ENCODE data around the gene GABRR1. TPM values are rescaled to one million over a fixed set of nuclear protein-coding genes. Genes with fewer than 3 reads are reported as not detected.
"Not testable (repeated sequence)": the region's sequence is repeated elsewhere in the genome, so short reads cannot be mapped to it uniquely, and the experiment has no call there.

Gene GABRR1
- total RNA-seq, 4 donors from 2014 or later: 0.31 TPM; not detected in 3

DNA sequence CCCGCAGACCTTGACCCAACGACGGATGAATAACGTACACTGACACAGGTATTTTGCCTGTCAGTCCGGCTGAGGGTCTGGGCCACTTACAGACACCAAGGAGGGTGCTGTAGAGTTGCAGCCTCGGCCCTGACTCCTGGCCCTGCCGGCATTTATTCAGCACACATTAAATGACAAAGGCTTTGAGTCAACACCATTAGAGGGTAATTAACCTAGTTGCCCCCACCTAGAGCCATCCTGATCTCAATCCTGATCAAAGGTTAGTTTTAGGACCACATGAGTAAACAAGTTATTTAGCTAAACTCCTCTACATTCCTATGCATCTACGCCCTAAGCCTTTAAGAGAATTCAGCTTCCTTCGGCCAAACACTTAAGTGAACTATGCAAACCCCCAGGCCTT lies 83.2 kb downstream of the GABRR1 start:
- Histone ChIP-seq H3K27me3 (no peaks in the 10 kb centered on the region), H3K9me3 (no peaks in the 10 kb centered on the region), H3K4me3 (no peak overlapping the region), H3K4me1 (no peaks in the 10 kb centered on the region), H3K36me3 (no peaks in the 10 kb centered on the region), H3K27ac (no peak overlapping the region)
- ATAC-seq: no peak
- WGBS, 2 donors (ENCODE audit: low coverage in 1 of 2): 96 to 100% methylated on average over 2 to 3 of the region's 9 CpGs
- TF ChIP-seq POLR2AphosphoS5 (IDR thresholded peaks at IDR 0.05) (no peak), POLR2A (IDR thresholded peaks at IDR 0.05) (no peak), EP300 (IDR thresholded peaks at IDR 0.05) (no peak)
- TF ChIP-seq, protein P1, sequence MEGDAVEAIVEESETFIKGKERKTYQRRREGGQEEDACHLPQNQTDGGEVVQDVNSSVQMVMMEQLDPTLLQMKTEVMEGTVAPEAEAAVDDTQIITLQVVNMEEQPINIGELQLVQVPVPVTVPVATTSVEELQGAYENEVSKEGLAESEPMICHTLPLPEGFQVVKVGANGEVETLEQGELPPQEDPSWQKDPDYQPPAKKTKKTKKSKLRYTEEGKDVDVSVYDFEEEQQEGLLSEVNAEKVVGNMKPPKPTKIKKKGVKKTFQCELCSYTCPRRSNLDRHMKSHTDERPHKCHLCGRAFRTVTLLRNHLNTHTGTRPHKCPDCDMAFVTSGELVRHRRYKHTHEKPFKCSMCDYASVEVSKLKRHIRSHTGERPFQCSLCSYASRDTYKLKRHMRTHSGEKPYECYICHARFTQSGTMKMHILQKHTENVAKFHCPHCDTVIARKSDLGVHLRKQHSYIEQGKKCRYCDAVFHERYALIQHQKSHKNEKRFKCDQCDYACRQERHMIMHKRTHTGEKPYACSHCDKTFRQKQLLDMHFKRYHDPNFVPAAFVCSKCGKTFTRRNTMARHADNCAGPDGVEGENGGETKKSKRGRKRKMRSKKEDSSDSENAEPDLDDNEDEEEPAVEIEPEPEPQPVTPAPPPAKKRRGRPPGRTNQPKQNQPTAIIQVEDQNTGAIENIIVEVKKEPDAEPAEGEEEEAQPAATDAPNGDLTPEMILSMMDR (IDR thresholded peaks at IDR 0.05): no peak

DNA sequence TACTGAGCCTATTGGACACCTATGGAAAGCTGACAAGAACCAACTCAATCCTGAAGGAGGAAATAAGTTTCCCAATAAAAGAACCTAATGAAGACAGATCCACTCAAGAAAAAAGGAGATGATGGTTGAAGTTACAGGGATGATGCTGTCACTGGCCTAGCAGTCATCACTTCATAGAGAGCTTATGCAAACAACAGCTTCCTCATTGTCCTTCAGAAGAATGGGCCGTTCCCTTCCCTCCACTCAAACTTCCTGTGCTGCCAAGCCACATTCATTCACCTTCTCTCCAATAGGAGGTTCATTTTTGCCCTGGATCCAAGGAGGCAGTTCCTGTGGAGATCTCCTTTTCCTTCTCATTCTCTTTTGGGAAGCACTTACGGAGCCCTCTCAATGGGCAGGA lies 85.1 kb downstream of the GABRR1 start:
- no peak overlapping the region for H3K4me3 ChIP-seq
- WGBS, 2 donors (ENCODE audit: low coverage in 1 of 2): 81 to 100% methylated on average over 2 of the region's 2 CpGs
- TF ChIP-seq POLR2A (IDR thresholded peaks at IDR 0.05) (no peak), EP300 (IDR thresholded peaks at IDR 0.05) (no peak), POLR2AphosphoS5 (IDR thresholded peaks at IDR 0.05) (no peak)
- TF ChIP-seq, protein P1 (IDR thresholded peaks at IDR 0.05): no peak

DNA sequence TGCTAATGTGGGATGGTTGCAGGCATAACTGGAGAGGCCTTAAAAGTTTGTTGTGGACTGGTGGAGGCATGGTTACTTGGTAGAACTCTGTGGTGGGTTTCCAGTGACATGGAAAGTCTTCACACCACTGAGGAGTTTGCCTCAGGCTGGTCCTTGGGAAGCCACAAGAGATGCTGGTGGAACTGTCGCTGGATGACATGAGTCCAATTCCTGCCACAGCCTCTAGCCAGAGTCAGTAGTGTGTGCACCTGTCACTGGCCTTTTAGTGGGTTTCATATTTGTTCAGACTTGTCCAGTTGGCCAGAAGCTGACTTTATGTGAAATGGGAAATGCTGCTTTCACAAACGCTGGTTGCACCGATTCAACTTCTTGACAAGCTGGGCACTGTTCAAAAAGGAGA lies 85.6 kb downstream of the GABRR1 start:
- Histone ChIP-seq H3K9me3 (peaks cover 0 to 7% (median 0%) of the 10 kb centered on the region in 3 donors), H3K4me1 (no peaks in the 10 kb centered on the region), H3K27me3 (no peaks in the 10 kb centered on the region), H3K36me3 (no peaks in the 10 kb centered on the region), H3K27ac (no peak overlapping the region), H3K4me3 (no peak overlapping the region)
- TF ChIP-seq EP300 (IDR thresholded peaks at IDR 0.05): no peak
- WGBS, 2 donors (ENCODE audit: low coverage in 1 of 2): 100% methylated on average over 1 to 2 of the region's 3 CpGs
- ATAC-seq: no peak

More for the DNA sequence above, 85.1 kb downstream of the GABRR1 start:
- Histone ChIP-seq H3K36me3 (no peaks in the 10 kb centered on the region), H3K4me1 (no peaks in the 10 kb centered on the region), H3K27me3 (no peaks in the 10 kb centered on the region), H3K27ac (no peak overlapping the region), H3K9me3 (peaks cover 0 to 7% (median 0%) of the 10 kb centered on the region in 3 donors)
- no peak for ATAC-seq

DNA sequence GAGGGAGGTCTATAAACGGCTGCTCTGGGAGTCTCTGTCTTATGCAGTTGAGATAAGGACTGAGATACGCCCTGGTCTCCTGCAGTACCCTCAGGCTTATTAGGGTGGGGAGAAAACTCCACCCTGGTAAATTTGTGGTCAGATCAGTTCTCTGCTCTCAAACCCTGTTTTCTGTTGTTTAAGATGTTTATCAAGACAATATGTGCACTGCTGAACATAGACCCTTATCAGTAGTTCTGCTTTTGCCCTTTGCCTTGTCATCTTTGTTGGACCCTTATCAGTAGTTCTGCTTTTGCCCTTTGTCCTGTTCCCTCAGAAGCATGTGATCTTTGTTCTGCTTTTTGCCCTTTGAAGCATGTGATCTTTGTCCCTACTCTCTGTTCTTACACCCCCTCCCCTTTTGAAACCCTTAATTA lies 88.9 kb downstream of the GABRR1 start:
- not testable (repeated sequence) for ATAC-seq, H3K4me3 ChIP-seq, H3K27me3 ChIP-seq, H3K4me1 ChIP-seq, H3K27ac ChIP-seq, H3K36me3 ChIP-seq, H3K9me3 ChIP-seq
- 83 to 85% methylated on average over 2 of the region's 2 CpGs for WGBS, 2 donors (ENCODE audit: low coverage in 1 of 2)

Other genes starting within 250 kb of the GABRR1 start
- 100 to 1,000 TPM; 316 to 349 (median 331) TPM for gene PNRC1, start 136.6 kb downstream of the GABRR1 start, total RNA-seq
- 1 to 10 TPM in 2 of 4 donors, under 1 TPM in 2; 0.74 to 1.4 (median 1.1) TPM for gene SRSF12, start 99.3 kb downstream of the GABRR1 start, total RNA-seq
- 10 to 100 TPM; 19.0 to 36.3 (median 25.5) TPM for gene PM20D2, start 71.3 kb downstream of the GABRR1 start, total RNA-seq
- 1 to 10 TPM in 1 of 4 donors, under 1 TPM in 1, not detected in 2; 0.30 to 1.3 TPM for gene GABRR2, start 97.9 kb upstream of the GABRR1 start, total RNA-seq
- 10 to 100 TPM; 32.7 to 42.9 (median 36.9) TPM for gene UBE2J1, start 135.4 kb upstream of the GABRR1 start, total RNA-seq
- gene RRAGD, start 194.9 kb upstream of the GABRR1 start, total RNA-seq: 10 to 100 TPM; 14.8 to 38.5 (median 24.8) TPM
- 10 to 100 TPM in 3 of 4 donors, 1 to 10 TPM in 1; 9.8 to 19.0 (median 12.2) TPM for gene ANKRD6, start 215.8 kb upstream of the GABRR1 start, total RNA-seq